Adrenal gland (tissue), 12 donors: ENCODE data around the gene SLC34A3. TPM values are rescaled to one million over a fixed set of nuclear protein-coding genes. Genes with fewer than 3 reads are reported as not detected.

Experiments
- DNase-seq, 7 donors: peaks; one replicate each; pipeline ENCODE4 v3.0.0-alpha.2; 2019 to 2020
- H3K27ac ChIP-seq, 5 donors: fragments of 200-600 bp; sonication (generic) in 4 of 5; 1 replicate in 3 of 5; 2 replicates in 2 of 5; pipeline versions ENCODE4 v1.5.1 to v1.8.0; 2016 to 2020; ENCODE audit warnings: mild to moderate bottlenecking in 1 of 5
- H3K27me3 ChIP-seq: fragments of 200-600 bp; 2 replicates; pipeline ENCODE4 v1.8.0; 2021
- H3K36me3 ChIP-seq, 2 donors: fragments of 200-600 bp; replicated peaks in 1 of 2; 1 replicate in 1 of 2; 2 replicates in 1 of 2; pipeline versions ENCODE4 v1.5.1 to v1.8.0; 2018 to 2022
- H3K4me1 ChIP-seq, 2 donors: fragments of 200-600 bp; replicated peaks in 1 of 2; 1 replicate in 1 of 2; 2 replicates in 1 of 2; pipeline versions ENCODE4 v1.5.1 to v1.8.0; 2018 to 2021
- H3K4me3 ChIP-seq, 4 donors: fragments of 200-600 bp; sonication (generic) in 3 of 4; one replicate each; pipeline ENCODE4 v1.5.1; 2016 to 2018
- H3K9me3 ChIP-seq, 3 donors: fragments of 200-600 bp; sonication (generic) in 1 of 3; replicated peaks in 1 of 3; 1 replicate in 2 of 3; 2 replicates in 1 of 3; pipeline versions ENCODE4 v1.5.1 to v1.8.0; 2016 to 2021
- CTCF ChIP-seq, 6 experiments: fragments of 450-650 bp in 4 of 6; fragments of 200-600 bp in 2 of 6; sonication (generic) in 1 of 6; IDR thresholded peaks; 1 replicate in 5 of 6; 2 replicates in 1 of 6; pipeline versions ENCODE4 v1.5.1 to v1.8.0; 2016 to 2021; ENCODE audit warnings: antibody characterized with exemption in 6 of 6, mild to moderate bottlenecking in 2 of 6, moderate library complexity in 1 of 6
- POLR2A ChIP-seq, 2 donors: fragments of 450-650 bp; IDR thresholded peaks; one replicate each; pipeline ENCODE4 v1.6.1; 2017; ENCODE audit warnings: antibody characterized with exemption in 2 of 2, mild to moderate bottlenecking in 2 of 2, moderate library complexity in 1 of 2
- WGBS, 4 donors: extraction: QIAGEN DNeasy Blood & Tissue Kit in 2 of 4; methylation state at CpG; one replicate each; pipeline versions ENCODE4 v1.1.5 to v1.1.7; 2013 to 2017; 5-methylcytosine and 5-hydroxymethylcytosine counted together
- intact Hi-C, 2 donors: fragments of 100-400 bp; cut with DNase I; formaldehyde crosslinking; loops; one replicate each; pipeline versions ENCODE4 v1.14.1 to v1.15.0; 2022 to 2023
- polyA plus RNA-seq, 3 donors: library from polyadenylated mRNA; stranded (reverse); fragments of 200-250 nt in 2 of 3; fragments of 350-450 nt in 1 of 3; fragmentation: Illumina TruSeq in 1 of 3; extraction: RNeasy Lipid Tissue Mini Kit (QIAGEN cat#74804) in 1 of 3; gene quantifications; one replicate each; pipeline ENCODE4 v1.2.3, GENCODE V29; 2013 to 2014
- total RNA-seq, 9 donors: library from RNA; depleted of rRNA in 4 of 9; stranded (reverse); fragments of >200 nt in 4 of 9; fragments of 120-200 nt in 1 of 9; fragmentation: NEBNext Ultra II Directional in 1 of 9; extraction: Animal tissue kit (Norgen Biotek cat#: 25700) in 1 of 9; gene quantifications; one replicate each; pipeline versions ENCODE4 v1.1.0 to v1.2.4, GENCODE V29; 2013 to 2023
- donor health status: healthy with polysubstance abuse.
- donor health status: Bipolar disorder and iron deficiency.
- donor health status: DM: yes; HTN: yes; CAD: no.
- donor health status: DM: no; HTN: no; CAD: no.
- donor health status: DM: no; HTN: no; CAD: no.
- donor health status: DM: yes; HTN: yes; CAD: no.

SLC34A3 gene
- total and polyA plus RNA-seq, 12 donors: not detected

- Histone ChIP-seq H3K36me3 (peaks cover 0 to 15% of the 10 kb centered on the region in 2 donors), H3K27me3 (no peaks in the 10 kb centered on the region), H3K27ac (no peak overlapping the region), H3K4me3 (no peak overlapping the region), H3K4me1 (peaks cover 0 to 20% of the 10 kb centered on the region in 2 donors), H3K9me3 (no peaks in the 10 kb centered on the region)
- 60 to 76% (median 68%) methylated on average over 19 to 20 of the region's 20 CpGs for WGBS, 4 donors
- TF ChIP-seq CTCF (IDR thresholded peaks at IDR 0.05): no peak
- no peak for TF ChIP-seq POLR2A (IDR thresholded peaks at IDR 0.05)
- intact Hi-C loops: no loop called here
- no peak for DNase-seq
Observed at GRCh38 chr9:137247135-137247915, 16.6 kb downstream of the SLC34A3 start.

DNA sequence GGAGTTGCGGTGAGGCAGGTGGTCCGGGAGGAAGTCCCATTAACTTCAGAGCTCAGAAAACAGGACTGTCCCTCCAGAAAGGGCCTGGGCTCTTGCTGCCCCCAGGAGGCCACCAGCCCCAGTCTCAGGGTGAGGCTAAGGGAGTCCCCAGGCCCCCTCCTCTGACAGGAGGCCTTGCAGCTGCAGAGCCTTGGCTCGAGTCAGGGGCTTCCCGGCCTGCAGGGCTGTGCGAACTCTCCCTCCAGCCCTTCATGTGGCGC lies 17.1 kb downstream of the SLC34A3 start:
- Histone ChIP-seq H3K27me3 (no peaks in the 10 kb centered on the region), H3K27ac (no peak overlapping the region), H3K36me3 (peaks cover 0 to 10% of the 10 kb centered on the region in 2 donors), H3K4me1 (peaks cover 0 to 15% of the 10 kb centered on the region in 2 donors), H3K4me3 (no peak overlapping the region), H3K9me3 (no peaks in the 10 kb centered on the region)
- TF ChIP-seq POLR2A (IDR thresholded peaks at IDR 0.05) (no peak), CTCF (IDR thresholded peaks at IDR 0.05) (no peak)
- intact Hi-C loops: no loop called here
- DNase-seq: no peak
- 83 to 100% (median 87%) methylated on average over 1 to 6 of the region's 6 CpGs for WGBS, 4 donors

DNA sequence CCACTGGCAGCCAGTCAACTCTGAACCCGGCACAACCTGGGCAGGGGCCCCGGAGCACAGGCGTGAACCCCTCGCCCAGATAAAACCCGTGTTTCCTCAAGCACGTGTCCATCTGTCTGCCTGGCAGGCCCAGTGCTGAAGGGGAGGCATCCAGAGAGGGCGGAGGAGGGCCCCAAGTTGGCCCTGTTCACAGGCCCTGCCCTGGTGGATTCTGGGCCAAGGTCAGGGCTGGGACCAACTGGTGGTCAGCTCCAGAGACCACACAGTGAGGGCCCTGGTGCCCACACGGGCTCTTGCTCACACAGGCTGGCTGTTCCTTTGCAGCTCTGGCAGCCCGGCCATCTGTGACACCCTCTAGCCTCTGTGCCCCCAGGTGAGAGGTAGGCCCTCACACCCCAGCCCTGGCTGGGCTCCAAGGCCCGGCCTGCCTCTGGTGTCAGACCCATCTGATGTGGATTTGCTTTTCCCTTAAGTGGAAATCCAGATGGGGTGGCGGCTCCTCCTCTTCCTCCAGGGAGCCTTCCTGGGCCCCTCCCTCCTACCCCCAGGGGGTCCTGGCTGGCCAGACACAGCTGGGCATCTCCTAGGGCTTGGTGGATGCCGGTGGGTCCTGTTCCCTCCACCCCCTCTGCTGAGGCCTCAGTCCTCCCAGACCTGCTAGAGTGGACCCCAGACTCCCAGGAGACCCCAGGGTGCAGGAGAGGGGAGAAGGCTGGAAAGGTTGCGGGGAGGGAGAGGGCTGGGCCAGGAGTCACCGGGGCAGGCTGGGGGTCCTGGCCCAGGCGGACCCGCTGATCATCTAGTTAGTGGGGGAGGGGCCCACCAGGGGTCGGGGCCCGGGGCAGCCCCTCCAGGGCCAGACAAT lies 19.9 kb downstream of the SLC34A3 start:
- intact Hi-C loops: no loop called here
- peaks cover 6 to 18% of the 10 kb centered on the region in 2 donors for H3K4me1 ChIP-seq
- H3K27ac ChIP-seq: no peak overlapping the region
- no peaks in the 10 kb centered on the region for H3K9me3 ChIP-seq
- peak in 1 of 7 donors; percentile 53 for DNase-seq
- TF ChIP-seq CTCF (IDR thresholded peaks at IDR 0.05) (no peak), POLR2A (IDR thresholded peaks at IDR 0.05) (no peak)
- no peak overlapping the region for H3K4me3 ChIP-seq
- H3K27me3 ChIP-seq: no peaks in the 10 kb centered on the region
- H3K36me3 ChIP-seq: no peaks in the 10 kb centered on the region
- WGBS, 4 donors: 44 to 72% (median 53%) methylated on average over 9 to 17 of the region's 18 CpGs

DNA sequence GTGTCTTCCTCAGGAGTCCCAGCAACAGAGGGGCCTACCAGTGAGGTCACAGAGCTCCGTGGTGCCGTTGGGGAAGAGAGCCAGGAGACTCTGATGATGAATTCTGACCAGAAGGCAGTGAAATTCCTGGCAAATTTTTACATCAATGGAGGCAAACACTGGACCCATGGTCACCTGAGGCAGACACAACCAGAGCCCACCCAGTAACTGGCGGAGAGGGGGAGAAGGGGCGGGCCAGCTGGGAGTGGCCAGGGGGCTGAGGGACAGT lies 20.4 kb downstream of the SLC34A3 start, which contains the start of gene STPG3:
Gene STPG3, plus strand, starts transcription at position 93 of the 268 bp plus-strand sequence. Its CDS starts 1 bp downstream, at position 94.
- Histone ChIP-seq H3K4me1 (peaks cover 10 to 22% of the 10 kb centered on the region in 2 donors), H3K27me3 (no peaks in the 10 kb centered on the region), H3K36me3 (no peaks in the 10 kb centered on the region), H3K9me3 (no peaks in the 10 kb centered on the region), H3K27ac (no peak within 1 kb of the TSS), H3K4me3 (no peak within 1 kb of the TSS)
- WGBS, 4 donors: 20 to 64% (median 50%) methylated on average over 2 to 4 of the region's 4 CpGs
- intact Hi-C loops: no loop called here
- TF ChIP-seq POLR2A (IDR thresholded peaks at IDR 0.05) (no peak), CTCF (IDR thresholded peaks at IDR 0.05) (no peak)
- no peak for DNase-seq
